ENCODE measurements around the gene NPAP1.

DNA sequence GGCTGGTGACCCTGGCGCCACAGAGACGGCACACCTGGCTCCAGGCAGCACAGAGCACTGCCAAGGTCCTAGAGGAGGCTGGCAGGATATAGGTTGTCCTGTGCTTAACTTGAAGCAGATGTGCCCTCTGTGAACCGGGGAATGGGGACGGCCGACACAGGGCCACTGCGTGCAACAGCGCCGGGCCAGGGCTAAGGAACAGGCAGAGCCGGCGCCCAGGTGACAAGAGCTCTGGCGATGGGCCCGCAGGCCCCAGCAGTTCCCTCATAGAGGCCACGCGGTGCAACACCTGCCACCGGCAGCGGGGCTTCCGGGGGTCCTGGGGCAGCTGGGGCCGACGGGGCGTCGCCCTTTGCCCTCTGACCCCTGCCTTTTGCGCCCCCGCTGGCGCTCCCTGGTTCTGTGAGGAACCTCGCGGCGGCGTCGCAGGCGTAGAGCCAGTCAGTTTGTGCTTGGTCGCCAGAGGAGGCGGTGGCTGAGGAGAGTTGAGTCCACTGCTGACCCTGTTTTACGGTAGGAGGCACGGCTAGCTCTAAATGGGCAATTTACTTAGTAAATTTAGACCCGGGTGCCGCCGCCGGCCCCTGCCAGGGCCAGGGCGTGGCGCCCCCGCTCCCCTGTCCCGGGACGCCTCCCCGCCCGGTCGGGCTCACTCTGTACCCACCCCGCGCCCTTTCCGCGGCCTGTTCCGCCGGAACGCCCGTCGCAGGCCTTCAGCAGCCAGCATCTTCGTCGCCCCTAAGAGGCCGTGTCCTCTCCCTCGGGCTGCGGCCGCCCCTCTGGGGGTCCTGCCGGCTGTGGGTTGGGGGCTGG lies at the start of gene NPAP1:
- TF ChIP-seq GATA2 (IDR thresholded peaks at IDR 0.05; ENCODE audit: low read depth, low read length) = no peak
- no peak for TF ChIP-seq GATA3 (IDR thresholded peaks at IDR 0.05; ENCODE audit: low read depth, low read length)

Measured in SH-SY5Y (cell line).